Stimulated activated CD4-positive, alpha-beta T cell treated with anti-CD3 and anti-CD28 coated beads, Interleukin-1b, Interleukin-23, amount 100 ng/mL, for 24 hours (primary cell): ENCODE results near the gene GDF7.

Experiments used
- DNase-seq, 4 experiments: peaks; one replicate each; pipeline ENCODE4 v3.0.0-alpha.2; 2020; ENCODE audit warnings: low read depth in 4 of 4, low spot score in 1 of 4

Gene GDF7

GRCh38 chr2:20660506-20661420 lies 6.2 kb upstream of the GDF7 start:
- no peak for DNase-seq

GRCh38 chr2:20661421-20662307 lies 5.3 kb upstream of the GDF7 start:
- peak in 2 of 4 experiments; percentile 37 to 44 for DNase-seq

GRCh38 chr2:20662308-20662937 lies 4.5 kb upstream of the GDF7 start:
- no peak for DNase-seq

DNA sequence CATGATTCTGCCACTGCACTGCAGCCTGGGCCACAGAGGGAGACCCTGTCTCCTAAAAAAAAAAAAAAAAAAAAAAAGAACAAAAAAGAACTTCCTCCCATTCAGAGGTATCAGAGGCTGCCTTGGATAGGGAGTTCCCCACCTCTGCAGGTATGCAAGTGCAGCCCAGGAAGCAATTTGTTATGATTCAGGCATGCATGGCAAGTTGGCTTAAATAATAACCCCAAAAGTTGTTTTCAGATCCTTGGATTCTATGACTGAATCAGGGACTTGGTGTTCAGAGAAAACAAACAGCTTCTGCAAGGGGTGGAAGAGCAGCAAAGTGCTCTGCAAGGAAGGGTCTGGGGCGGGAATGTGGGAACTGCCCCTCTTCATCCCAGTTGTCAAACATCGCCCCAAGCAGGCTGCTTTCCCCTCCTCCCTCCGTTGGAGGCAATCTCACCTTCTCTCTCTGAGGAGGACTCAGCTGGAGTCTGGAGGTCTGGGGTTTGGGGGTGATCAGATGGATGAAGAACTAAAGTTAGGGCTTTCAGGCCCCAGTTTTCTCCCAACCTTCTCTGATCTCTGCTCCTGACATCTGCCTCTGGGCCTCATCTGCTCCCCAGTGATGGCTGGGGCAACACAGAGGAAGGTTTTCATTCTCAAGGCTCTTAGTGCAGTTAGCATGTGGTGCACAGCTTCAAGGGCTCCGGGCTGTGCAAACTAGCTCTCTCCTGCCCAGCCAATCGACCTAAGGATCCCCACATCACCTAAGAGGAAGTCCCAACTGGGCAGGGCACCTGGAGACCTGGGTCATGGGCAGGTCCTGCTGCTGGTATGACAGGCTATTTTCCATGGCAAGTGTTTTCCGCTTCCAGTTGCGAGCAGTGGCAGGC lies 3.5 kb upstream of the GDF7 start:
- no peak for DNase-seq

DNA sequence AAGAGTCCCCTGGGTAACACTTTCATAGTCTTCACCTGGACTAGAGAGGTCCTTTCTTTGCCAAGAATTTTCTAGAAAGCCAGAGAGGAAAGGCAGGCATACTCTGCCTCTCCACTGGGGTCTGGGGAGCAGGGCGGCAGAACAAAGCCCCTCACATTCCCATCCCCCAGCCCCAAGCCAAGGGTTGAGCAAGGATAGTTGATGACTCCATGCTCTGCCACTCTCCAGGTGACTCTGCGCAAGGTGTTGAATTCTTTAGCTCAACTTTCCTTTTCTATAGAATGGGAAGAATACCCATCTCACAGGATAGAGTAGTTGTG lies 2.9 kb upstream of the GDF7 start:
- DNase-seq, result no peak

GRCh38 chr2:20664431-20665242 lies 2.3 kb upstream of the GDF7 start:
- no peak for DNase-seq

DNA sequence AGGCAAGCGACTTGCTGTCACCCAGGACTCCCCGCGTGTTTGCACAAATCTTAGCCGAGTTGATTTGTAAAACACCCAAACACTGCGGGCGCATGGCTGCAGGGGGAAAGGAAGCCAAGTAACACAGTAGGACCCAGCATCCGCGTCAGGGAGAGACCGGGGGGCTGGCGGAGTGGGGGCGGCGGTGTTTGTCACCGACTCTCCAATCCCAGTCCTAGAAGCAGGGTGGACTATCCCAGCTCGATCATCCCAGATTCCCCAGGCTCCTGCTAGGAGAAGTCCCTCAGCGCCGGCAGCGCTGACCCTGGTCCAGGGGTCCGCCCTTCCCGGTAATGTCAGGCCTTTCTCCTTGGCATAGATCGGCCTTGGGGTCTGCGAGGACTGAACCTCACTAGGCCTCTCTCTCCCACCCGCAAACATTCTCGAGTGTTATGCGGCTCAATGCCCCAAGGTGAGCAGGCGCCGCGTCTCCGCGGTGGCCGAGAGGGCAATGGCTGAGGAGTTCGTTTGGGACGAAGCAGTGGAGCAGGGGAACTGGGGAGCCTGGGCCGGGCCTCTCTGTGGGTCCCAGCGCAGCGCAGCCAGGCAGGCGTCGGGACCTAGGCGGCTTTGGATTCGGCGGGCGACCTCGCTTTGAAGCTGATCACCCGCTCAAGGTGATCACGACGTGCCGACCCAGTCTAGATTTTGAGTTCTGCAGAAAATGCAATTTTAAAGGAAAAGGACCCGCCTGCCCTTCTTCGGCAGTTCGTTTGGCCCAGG lies 1.5 kb upstream of the GDF7 start:
- DNase-seq, result no peak

GRCh38 chr2:20666005-20666303 lies 990 bp upstream of the GDF7 start:
- DNase-seq, result no peak

DNA sequence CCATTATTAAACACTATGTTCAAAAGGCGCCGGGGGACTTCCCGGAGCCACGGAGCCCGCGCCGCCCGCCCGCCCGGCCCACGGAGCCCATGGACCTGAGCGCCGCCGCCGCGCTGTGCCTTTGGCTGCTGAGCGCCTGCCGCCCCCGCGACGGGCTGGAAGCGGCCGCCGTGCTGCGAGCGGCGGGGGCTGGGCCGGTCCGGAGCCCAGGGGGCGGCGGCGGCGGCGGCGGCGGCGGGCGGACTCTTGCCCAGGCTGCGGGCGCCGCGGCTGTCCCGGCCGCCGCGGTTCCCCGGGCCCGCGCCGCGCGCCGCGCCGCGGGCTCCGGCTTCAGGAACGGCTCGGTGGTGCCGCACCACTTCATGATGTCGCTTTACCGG lies 197 bp downstream of the GDF7 start:
- DNase-seq, result no peak

DNA sequence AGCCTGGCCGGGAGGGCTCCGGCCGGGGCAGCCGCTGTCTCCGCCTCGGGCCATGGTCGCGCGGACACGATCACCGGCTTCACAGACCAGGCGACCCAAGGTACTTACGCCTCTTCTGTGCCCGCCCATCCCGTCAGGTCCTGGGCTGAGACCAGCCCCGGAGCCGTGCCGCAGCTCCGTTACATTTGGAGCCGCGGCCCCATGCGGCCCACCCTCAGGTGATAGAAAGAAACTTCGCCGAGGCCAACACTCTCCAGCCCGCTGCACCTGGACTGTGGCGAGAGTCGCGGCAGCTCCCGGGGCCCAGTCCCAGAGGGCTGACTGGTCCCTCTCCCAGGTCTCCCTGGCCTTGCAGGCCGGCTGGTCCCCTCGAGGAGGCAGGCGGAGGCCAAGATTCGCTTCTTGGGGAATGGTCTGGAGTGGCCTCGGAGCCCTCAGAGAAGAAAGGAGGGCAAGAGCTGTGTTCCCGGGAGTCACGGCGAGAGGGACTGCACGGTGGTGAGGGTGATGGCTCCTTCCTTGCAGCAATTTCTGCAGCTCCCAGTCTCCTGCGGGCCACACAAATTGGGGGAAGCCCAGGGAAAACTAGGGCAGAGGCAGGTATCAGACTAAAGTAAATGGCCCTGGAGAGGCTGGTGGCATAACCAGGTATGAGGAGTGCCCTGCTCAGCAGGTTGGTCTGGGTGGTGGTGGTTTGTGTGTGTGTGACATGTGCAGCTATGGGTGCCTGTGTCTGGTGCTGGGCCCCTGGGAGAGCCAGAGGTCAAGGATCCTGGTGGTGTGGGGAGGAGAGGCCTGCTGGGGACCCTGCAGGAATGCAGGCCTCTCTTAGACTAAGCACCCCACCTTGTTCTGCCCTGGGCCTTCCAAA lies 822 bp downstream of the GDF7 start:
- DNase-seq, result no peak

- DNase-seq, result no peak
These were observed 1.5 kb downstream of the GDF7 start for GRCh38 chr2:20668451-20668850.

GRCh38 chr2:20668871-20669475 lies 2.0 kb downstream of the GDF7 start:
- no peak for DNase-seq

DNA sequence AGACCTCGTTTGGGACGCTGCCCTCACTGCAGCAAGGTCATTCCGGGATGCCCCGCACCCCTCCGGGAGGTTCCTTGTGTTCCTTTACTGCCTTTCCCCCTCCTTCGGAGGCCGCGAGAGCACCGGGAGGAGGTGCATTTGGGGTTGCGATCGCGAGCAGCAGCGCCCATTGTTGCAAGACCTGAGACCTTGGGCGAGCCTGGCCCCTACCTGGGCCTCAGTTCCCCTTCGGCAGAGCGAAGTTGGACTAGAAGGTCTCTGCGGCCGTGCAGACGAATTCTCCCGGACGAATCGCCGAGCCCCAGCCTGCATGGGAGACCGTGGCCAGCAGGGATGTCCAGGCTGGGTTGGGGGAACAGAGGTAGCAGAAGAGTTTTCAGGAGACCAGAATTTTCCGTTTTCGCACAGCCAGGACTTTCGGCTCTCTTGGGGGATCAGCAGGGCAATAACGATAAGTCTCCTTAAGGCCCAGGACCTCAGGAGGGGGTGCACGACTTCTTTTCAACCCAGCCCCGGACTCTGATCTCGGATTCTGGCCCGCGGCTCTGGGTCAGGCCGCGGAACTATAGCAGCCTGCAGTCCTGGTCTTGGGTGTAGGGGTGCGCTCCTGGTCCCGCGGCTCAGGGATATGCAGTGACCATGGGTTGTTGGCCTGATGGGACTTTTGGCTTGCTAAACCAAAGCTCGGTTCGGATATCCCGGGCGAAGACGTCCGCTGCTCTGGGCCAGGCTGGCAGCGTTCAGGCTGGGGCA lies 2.8 kb downstream of the GDF7 start:
- no peak for DNase-seq

DNA sequence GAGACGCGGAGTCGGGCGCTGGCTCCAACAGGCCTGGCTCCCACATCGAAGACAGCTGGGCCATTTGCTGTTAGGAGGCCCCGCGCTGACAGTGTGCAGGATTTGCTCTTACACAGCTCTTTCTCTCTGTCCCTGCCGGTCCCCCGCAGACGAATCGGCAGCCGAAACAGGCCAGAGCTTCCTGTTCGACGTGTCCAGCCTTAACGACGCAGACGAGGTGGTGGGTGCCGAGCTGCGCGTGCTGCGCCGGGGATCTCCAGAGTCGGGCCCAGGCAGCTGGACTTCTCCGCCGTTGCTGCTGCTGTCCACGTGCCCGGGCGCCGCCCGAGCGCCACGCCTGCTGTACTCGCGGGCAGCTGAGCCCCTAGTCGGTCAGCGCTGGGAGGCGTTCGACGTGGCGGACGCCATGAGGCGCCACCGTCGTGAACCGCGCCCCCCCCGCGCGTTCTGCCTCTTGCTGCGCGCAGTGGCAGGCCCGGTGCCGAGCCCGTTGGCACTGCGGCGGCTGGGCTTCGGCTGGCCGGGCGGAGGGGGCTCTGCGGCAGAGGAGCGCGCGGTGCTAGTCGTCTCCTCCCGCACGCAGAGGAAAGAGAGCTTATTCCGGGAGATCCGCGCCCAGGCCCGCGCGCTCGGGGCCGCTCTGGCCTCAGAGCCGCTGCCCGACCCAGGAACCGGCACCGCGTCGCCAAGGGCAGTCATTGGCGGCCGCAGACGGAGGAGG lies 3.5 kb downstream of the GDF7 start:
- DNase-seq, result no peak

DNA sequence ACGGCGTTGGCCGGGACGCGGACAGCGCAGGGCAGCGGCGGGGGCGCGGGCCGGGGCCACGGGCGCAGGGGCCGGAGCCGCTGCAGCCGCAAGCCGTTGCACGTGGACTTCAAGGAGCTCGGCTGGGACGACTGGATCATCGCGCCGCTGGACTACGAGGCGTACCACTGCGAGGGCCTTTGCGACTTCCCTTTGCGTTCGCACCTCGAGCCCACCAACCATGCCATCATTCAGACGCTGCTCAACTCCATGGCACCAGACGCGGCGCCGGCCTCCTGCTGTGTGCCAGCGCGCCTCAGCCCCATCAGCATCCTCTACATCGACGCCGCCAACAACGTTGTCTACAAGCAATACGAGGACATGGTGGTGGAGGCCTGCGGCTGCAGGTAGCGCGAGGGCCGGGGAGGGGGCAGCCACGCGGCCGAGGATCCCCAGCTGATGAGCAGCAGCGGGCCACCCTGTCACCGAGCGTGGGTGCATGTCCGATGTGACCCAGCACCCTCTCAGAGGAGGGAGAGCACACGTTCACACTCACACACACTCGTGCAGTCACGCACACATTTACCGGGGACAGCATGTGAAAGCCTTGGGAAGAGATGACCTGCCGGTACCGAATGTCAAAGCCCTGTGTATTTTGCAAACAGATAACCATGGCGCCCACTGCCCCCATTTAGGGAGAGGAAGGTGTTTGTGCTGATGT lies 4.2 kb downstream of the GDF7 start:
- no peak for DNase-seq

- DNase-seq, result no peak
These were observed 4.8 kb downstream of the GDF7 start for GRCh38 chr2:20671736-20672080.
